Skin epidermis (tissue), 12 donors: ENCODE measurements around the gene SLC16A4.
"Not testable (repeated sequence)": the region's sequence is repeated elsewhere in the genome, so short reads cannot be mapped to it uniquely, and the experiment has no call there.

Source experiments
- H3K27ac ChIP-seq, 21 experiments: fragments of 200-600 bp; sonication (generic) in 11 of 21; one replicate each; pipeline ENCODE4 v1.5.0; 2020; ENCODE audit warnings: mild to moderate bottlenecking in 3 of 21, inconsistent platforms in 2 of 21, moderate library complexity in 2 of 21
- H3K4me3 ChIP-seq, 7 experiments: fragments of 200-600 bp; sonication (generic) in 2 of 7; one replicate each; pipeline ENCODE4 v1.5.0; 2020; ENCODE audit warnings: inconsistent platforms in 2 of 7, mild to moderate bottlenecking in 2 of 7, moderate library complexity in 1 of 7

The SLC16A4 gene

GRCh38 chr1:110390692-110391245 lies at the start of gene SLC16A4:
SLC16A4 (minus strand) TSS chr1:110391026; CDS start chr1:110389323, 1,703 bp downstream.
- Histone ChIP-seq H3K4me3 (no peak within 1 kb of the TSS), H3K27ac (peak within 1 kb of the TSS in 2 of 21 experiments; percentile 23 to 30)

GRCh38 chr1:110439873-110440272 lies 49.0 kb upstream of the SLC16A4 start:
- not testable (repeated sequence) for H3K27ac ChIP-seq, H3K4me3 ChIP-seq

DNA sequence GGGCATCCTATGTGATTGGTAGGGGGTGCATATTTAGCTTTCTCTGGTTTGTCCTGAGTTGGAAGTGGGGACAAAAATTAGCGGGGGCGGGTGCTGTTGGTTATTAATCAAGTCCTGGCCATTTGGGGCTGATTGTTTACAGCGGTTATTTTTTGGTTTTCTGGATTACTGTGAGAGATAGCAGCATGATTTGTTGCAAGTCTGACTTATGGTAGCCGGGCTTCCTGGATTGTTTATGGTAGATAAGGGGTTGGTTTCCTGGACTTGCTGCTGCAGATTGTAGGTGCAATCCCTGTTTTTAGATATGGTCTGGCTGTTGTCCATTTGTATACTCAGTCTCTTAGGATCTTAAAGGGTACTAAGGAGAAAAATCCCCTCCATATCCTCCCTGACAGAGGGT lies 48.1 kb upstream of the SLC16A4 start:
- H3K27ac ChIP-seq: no peak overlapping the region
- no peak overlapping the region for H3K4me3 ChIP-seq

- H3K4me3 ChIP-seq, H3K27ac ChIP-seq: not testable (repeated sequence)
These were observed 46.9 kb upstream of the SLC16A4 start for GRCh38 chr1:110437645-110438299.

DNA sequence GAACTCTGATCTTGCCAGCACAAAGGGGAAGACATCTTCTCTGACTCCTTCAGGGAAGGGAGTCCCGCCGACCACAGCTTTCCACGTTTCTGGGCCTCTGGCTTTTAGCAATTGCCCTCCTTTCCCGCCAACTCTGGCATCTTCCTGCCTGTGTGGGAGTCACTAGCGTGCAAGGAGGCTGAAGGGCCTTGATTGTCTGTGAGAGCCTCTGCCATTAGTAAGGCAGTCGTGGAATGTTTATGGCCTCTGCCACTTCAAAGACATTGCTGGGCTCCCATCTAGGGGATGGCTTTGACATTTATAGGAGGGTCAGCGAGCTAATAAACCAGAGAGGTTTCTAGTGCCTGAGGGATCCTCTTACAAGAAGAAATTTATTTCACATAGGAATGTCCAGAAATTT lies 45.8 kb upstream of the SLC16A4 start:
- H3K27ac ChIP-seq: no peak overlapping the region
- no peak overlapping the region for H3K4me3 ChIP-seq

DNA sequence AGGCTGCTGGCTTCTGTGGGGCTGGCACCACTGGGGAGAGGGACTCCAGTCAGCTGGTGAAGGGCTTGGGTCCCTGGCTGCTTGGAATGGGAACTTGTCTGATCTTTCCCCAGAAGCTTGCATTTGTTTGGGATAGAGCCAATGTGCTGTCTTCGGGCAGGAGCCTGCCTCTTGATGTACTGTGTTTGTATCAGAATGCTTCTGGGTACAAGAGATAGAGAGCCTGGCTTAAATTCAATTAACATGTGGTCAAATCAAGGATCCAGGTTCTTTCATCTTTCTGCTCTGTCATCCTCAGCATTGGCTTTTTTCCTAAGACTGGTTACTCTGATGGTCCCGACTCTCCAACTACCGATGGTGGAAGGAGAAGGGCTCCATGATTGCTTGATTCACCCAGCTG lies 44.1 kb upstream of the SLC16A4 start:
- Histone ChIP-seq H3K4me3 (no peak overlapping the region), H3K27ac (no peak overlapping the region)

DNA sequence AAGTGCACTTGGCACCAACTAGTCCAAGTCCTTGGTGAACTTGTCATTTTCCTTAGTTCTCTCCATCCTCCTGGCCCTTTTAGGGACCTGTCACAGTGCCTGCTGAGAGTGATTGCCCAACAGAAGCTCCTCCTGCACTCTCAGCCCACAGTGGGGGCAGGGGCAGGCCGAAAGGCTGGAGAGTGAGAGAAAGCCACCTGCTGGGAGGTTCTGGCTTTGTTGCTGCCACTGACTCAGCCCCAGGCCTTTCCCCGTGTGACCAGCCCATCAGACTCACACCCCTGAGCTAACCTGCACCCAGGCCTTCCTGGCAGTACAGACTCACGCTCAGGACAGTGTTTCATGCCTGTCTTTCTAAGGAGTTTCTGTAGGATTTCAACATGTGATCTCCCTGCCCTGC lies 43.0 kb upstream of the SLC16A4 start:
- Histone ChIP-seq H3K4me3 (no peak overlapping the region), H3K27ac (peak overlapping the region in 1 of 21 experiments; percentile 14)

DNA sequence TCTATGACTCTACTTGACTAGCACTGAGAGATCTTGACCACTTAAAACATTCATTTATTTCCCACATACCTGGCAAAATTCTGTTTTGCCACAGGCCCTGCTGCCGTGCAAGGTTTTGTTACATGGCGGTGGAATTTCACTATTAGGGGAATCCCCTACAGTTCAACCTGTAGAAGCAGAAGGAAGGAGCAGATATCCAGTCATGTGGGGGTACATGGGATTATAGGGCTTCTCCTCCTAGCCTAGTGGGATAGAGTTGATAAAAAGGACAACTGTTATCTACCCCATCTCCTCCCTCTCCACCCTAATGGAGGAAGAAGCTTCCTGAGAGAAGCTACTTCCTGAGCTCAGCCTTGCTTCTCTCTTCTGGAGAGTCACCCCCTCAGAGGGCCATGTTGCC lies 42.4 kb upstream of the SLC16A4 start:
- H3K27ac ChIP-seq: peak overlapping the region in 1 of 21 experiments; percentile 14
- H3K4me3 ChIP-seq: no peak overlapping the region

DNA sequence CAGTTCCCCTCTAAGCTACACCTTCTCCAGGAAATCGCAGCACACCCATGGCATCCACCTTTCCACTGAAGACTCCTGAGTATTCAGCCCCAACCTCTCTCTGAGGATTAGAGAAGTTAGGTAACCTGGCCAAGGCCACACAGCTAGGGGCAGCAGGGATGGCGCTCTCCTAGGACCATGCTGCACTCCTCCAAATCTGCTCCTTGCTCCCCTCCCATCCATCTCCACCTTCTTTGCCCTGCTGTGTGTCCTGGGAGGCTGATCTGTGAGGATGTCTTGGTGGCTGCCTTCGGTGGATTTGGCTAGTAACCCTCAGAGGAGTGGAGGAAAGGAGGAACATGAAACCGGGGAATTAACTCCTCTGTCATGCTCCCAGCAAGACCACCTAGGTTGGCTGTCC lies 40.1 kb upstream of the SLC16A4 start:
- Histone ChIP-seq H3K4me3 (no peak overlapping the region), H3K27ac (no peak overlapping the region)

DNA sequence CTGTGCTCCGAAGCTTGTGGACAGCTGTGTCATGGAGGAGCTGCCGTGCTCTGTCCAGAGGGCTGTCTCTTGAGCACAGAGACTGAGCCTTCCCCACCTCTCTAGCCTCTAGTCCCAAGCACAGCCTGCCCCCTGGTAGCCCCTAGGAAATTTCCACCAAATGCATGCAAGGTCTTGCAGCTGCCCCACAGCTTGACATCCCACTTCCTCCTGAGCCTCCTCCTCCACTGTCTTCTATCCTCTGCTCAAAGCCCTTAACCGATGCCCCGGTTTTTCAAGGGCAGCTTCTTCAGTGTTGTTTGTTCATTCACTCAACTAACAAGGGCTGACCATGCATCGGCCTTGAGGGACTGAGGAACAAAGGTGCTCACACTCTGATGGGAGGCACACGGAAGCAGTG lies 39.5 kb upstream of the SLC16A4 start:
- Histone ChIP-seq H3K4me3 (no peak overlapping the region), H3K27ac (no peak overlapping the region)

DNA sequence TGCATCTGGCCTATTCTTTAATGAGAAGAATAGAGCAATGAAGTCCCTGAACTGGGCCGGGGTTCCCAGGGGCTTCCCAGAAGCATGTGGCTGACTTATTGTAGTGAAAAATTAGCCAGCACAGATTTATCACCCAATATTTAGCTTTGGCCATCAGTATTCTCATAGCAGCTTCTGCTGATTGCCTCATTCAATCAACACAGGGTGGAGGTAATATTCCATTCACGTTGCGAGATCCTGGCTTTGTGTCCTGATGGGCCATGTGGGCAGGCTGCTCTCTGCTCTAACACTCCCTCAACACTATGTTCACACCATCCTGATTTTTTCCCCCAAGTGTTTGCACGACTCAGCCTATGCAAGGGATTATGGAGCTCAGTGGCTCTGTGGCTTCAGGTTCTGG lies 38.1 kb upstream of the SLC16A4 start:
- Histone ChIP-seq H3K4me3 (no peak overlapping the region), H3K27ac (no peak overlapping the region)

DNA sequence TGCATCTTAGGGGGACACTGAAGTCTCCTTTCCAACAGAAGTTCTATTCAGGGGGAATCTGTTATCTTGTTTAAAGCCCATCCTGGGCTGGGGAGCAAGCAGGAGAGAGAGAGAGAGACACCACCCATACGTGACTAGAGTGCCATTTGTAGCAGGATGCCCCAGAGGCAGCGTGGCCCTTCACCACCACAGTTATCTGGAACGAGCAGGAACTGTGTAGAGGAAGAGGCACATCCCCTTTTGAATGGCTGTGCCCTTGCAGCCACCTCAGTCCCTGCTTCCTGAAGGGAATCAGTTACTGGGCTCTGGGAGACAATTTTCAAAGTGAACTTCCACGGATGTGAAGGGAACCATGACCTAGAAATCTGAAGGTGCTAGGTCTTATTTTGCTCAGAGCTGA lies 36.0 kb upstream of the SLC16A4 start:
- Histone ChIP-seq H3K4me3 (no peak overlapping the region), H3K27ac (no peak overlapping the region)

GRCh38 chr1:110425612-110426152 lies 34.9 kb upstream of the SLC16A4 start:
- H3K27ac ChIP-seq: no peak overlapping the region
- H3K4me3 ChIP-seq: no peak overlapping the region

- no peak overlapping the region for H3K27ac ChIP-seq
- H3K4me3 ChIP-seq: no peak overlapping the region
These were observed 34.1 kb upstream of the SLC16A4 start for GRCh38 chr1:110424699-110425611.

GRCh38 chr1:110420874-110421793 lies 30.3 kb upstream of the SLC16A4 start:
- Histone ChIP-seq H3K4me3 (no peak overlapping the region), H3K27ac (peak overlapping the region in 4 of 21 experiments; percentile 5 to 34 (median 22))

- Histone ChIP-seq H3K4me3 (no peak overlapping the region), H3K27ac (peak overlapping the region in 3 of 21 experiments; percentile 5 to 34 (median 22))
These were observed 29.3 kb upstream of the SLC16A4 start for GRCh38 chr1:110420023-110420662.

GRCh38 chr1:110418729-110419128 lies 27.9 kb upstream of the SLC16A4 start:
- H3K4me3 ChIP-seq: no peak overlapping the region

DNA sequence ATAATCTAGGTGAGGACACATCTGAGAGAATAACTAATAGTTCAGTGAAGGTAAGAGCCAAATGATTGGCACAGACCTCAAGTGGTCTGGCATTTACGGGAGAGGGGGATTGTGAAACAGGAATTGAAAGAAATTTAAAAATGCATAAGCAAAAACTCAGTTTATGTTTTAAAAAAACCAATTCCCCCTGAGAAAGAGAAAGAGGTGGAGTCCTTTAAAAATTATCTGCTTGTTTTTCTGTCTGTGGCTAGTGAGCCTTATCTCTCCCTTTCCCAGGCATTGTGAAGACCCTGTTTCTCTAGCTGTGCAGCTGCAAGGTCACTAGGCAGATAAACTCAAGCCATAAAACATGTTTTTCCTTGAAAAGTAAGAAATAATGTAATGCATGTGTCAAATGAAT lies 22.2 kb upstream of the SLC16A4 start:
- H3K4me3 ChIP-seq, H3K27ac ChIP-seq: not testable (repeated sequence)

More at GRCh38 chr1:110418729-110419128, 27.9 kb upstream of the SLC16A4 start:
- H3K27ac ChIP-seq: no peak overlapping the region

- Histone ChIP-seq H3K4me3 (no peak overlapping the region), H3K27ac (no peak overlapping the region)
These were observed 21.8 kb upstream of the SLC16A4 start for GRCh38 chr1:110412576-110412975.
